Vagina (tissue), 2 donors: Measurements from ENCODE around the gene PRX. TPM values are rescaled to one million over a fixed set of nuclear protein-coding genes. Genes with fewer than 3 reads are reported as not detected.
"Not testable (repeated sequence)": the region's sequence is repeated elsewhere in the genome, so short reads cannot be mapped to it uniquely, and the experiment has no call there.

Experiments
- DNase-seq, 2 donors: peaks; one replicate each; pipeline ENCODE4 v3.0.0-alpha.2; 2017; ENCODE audit errors: extremely low spot score in 2 of 2
- H3K27ac ChIP-seq: fragments of 200-600 bp; sonication (generic); one replicate; pipeline ENCODE4 v1.5.1; 2019
- H3K27me3 ChIP-seq: fragments of 200-600 bp; sonication (generic); one replicate; pipeline ENCODE4 v1.5.1; 2019
- H3K36me3 ChIP-seq, 2 donors: fragments of 200-600 bp; sonication (generic); one replicate each; pipeline ENCODE4 v1.5.1; 2017 to 2019
- H3K4me1 ChIP-seq: fragments of 200-600 bp; sonication (generic); one replicate; pipeline ENCODE4 v1.5.1; 2019
- H3K4me3 ChIP-seq, 2 donors: fragments of 200-600 bp; sonication (generic); 1 replicate in 1 of 2; 2 replicates in 1 of 2; pipeline ENCODE4 v1.5.1; 2016 to 2019
- H3K9me3 ChIP-seq: fragments of 200-600 bp; sonication (generic); one replicate; pipeline ENCODE4 v1.5.1; 2019
- POLR2A ChIP-seq, 2 donors: fragments of 450-650 bp; IDR thresholded peaks; one replicate each; pipeline ENCODE4 v1.6.1; 2017; ENCODE audit warnings: antibody characterized with exemption in 2 of 2, mild to moderate bottlenecking in 2 of 2, moderate library complexity in 2 of 2
- POLR2AphosphoS5 ChIP-seq, 2 donors: sonication (generic); formaldehyde crosslinking; IDR thresholded peaks; one replicate each; pipeline ENCODE4 v1.9.0; 2017; ENCODE audit warnings: antibody characterized with exemption in 2 of 2, mild to moderate bottlenecking in 2 of 2, low read depth in 1 of 2; ENCODE audit not compliant: insufficient read depth in 1 of 2
- intact Hi-C: fragments of 100-400 bp; cut with DNase I; formaldehyde crosslinking; loops from one replicate; pipeline ENCODE4 v1.15.1; 2023
- total RNA-seq: library from RNA; depleted of rRNA; stranded (reverse); fragments of >200 nt; gene quantifications from one replicate; pipeline ENCODE4 v1.2.3, GENCODE V29; 2016
- TF ChIP-seq, protein P1 (sequence below), 3 experiments: fragments of 450-650 bp in 2 of 3; fragments of 200-600 bp in 1 of 3; sonication (generic) in 1 of 3; IDR thresholded peaks; one replicate each; pipeline ENCODE4 v1.5.1; 2017 to 2019; ENCODE audit warnings: antibody characterized with exemption in 3 of 3, mild to moderate bottlenecking in 2 of 3, moderate library complexity in 2 of 3

The PRX gene
- total RNA-seq, 1 donor from 2014 or later, result 3.2 TPM

GRCh38 chr19:40414542-40415535 lies 1.7 kb upstream of the PRX start:
- Histone ChIP-seq H3K27me3 (no peaks in the 10 kb centered on the region), H3K36me3 (no peaks in the 10 kb centered on the region), H3K27ac (no peak overlapping the region), H3K4me1 (peaks cover 17% of the 10 kb centered on the region), H3K4me3 (no peak overlapping the region), H3K9me3 (no peaks in the 10 kb centered on the region)
- intact Hi-C loops, result no loop called here
- TF ChIP-seq POLR2A (IDR thresholded peaks at IDR 0.05), result no peak
- TF ChIP-seq, protein P1, sequence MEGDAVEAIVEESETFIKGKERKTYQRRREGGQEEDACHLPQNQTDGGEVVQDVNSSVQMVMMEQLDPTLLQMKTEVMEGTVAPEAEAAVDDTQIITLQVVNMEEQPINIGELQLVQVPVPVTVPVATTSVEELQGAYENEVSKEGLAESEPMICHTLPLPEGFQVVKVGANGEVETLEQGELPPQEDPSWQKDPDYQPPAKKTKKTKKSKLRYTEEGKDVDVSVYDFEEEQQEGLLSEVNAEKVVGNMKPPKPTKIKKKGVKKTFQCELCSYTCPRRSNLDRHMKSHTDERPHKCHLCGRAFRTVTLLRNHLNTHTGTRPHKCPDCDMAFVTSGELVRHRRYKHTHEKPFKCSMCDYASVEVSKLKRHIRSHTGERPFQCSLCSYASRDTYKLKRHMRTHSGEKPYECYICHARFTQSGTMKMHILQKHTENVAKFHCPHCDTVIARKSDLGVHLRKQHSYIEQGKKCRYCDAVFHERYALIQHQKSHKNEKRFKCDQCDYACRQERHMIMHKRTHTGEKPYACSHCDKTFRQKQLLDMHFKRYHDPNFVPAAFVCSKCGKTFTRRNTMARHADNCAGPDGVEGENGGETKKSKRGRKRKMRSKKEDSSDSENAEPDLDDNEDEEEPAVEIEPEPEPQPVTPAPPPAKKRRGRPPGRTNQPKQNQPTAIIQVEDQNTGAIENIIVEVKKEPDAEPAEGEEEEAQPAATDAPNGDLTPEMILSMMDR (IDR thresholded peaks at IDR 0.05), result no peak
- TF ChIP-seq POLR2AphosphoS5 (IDR thresholded peaks at IDR 0.05; ENCODE audit: insufficient read depth in 1 of 2, low read depth in 1 of 2), result no peak
- DNase-seq, result no peak

GRCh38 chr19:40412866-40413265 lies 312 bp downstream of the PRX start:
- Histone ChIP-seq H3K27me3 (no peaks in the 10 kb centered on the region), H3K4me1 (peaks cover 17% of the 10 kb centered on the region), H3K36me3 (no peaks in the 10 kb centered on the region), H3K27ac (no peak overlapping the region), H3K9me3 (no peaks in the 10 kb centered on the region), H3K4me3 (no peak overlapping the region)
- no peak for TF ChIP-seq POLR2A (IDR thresholded peaks at IDR 0.05)
- no peak for TF ChIP-seq POLR2AphosphoS5 (IDR thresholded peaks at IDR 0.05; ENCODE audit: insufficient read depth in 1 of 2, low read depth in 1 of 2)
- TF ChIP-seq, protein P1 (IDR thresholded peaks at IDR 0.05), result no peak
- intact Hi-C loops, result no loop called here
- DNase-seq, result no peak

GRCh38 chr19:40411958-40412499 lies 1.1 kb downstream of the PRX start:
- no peak for DNase-seq
- intact Hi-C loops, result no loop called here
- Histone ChIP-seq H3K27me3 (no peaks in the 10 kb centered on the region), H3K36me3 (no peaks in the 10 kb centered on the region), H3K4me1 (peaks cover 17% of the 10 kb centered on the region), H3K27ac (peak overlapping the region; percentile 44), H3K4me3 (no peak overlapping the region), H3K9me3 (no peaks in the 10 kb centered on the region)
- TF ChIP-seq, protein P1 (IDR thresholded peaks at IDR 0.05), result no peak
- TF ChIP-seq POLR2A (IDR thresholded peaks at IDR 0.05) (no peak), POLR2AphosphoS5 (IDR thresholded peaks at IDR 0.05; ENCODE audit: insufficient read depth in 1 of 2, low read depth in 1 of 2) (no peak)

DNA sequence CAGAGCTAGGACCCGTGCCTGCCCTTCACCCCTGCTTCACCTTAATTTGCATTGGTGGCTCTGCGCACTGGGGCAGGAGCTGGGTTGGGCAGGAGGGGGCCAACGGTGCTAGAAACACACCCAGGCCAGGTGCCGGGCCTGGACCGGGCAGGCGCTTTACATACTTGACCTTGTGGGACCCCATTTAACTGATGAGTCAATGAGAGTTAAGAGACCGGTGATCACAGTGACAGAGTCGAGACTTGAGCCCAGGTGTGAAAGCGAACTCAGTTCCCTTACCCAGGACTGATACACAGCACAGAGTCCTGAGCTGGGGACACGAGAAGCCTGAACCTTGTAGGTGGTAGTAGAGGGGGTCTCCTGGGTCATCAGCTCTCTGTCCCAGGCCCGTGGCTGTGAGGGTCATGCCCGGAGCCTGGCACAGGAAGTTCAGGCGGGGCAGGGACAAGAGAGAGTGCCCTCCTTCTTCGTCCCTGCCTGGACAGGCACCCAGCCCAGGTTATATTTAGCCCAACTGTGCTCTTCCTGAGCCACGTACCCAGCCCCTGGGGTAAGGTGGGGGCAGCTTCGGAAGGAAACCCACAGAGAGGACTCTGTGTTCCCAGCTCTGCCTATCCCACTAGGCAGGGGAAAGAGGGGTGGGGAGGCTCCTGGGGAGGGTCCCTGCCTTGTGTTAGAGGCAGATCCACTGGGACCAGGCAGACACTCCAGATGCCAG lies 1.9 kb downstream of the PRX start:
- intact Hi-C loops, result no loop called here
- DNase-seq, result peak in 1 of 2 donors; percentile 70
- H3K4me1 ChIP-seq, result peaks cover 17% of the 10 kb centered on the region
- H3K36me3 ChIP-seq, result no peaks in the 10 kb centered on the region
- H3K27me3 ChIP-seq, result no peaks in the 10 kb centered on the region
- peak overlapping the region; percentile 44 for H3K27ac ChIP-seq
- no peak overlapping the region for H3K4me3 ChIP-seq
- no peaks in the 10 kb centered on the region for H3K9me3 ChIP-seq
- no peak for TF ChIP-seq POLR2A (IDR thresholded peaks at IDR 0.05)
- peak in 1 of 2 donors; percentile 34 for TF ChIP-seq POLR2AphosphoS5 (IDR thresholded peaks at IDR 0.05; ENCODE audit: insufficient read depth in 1 of 2, low read depth in 1 of 2)

DNA sequence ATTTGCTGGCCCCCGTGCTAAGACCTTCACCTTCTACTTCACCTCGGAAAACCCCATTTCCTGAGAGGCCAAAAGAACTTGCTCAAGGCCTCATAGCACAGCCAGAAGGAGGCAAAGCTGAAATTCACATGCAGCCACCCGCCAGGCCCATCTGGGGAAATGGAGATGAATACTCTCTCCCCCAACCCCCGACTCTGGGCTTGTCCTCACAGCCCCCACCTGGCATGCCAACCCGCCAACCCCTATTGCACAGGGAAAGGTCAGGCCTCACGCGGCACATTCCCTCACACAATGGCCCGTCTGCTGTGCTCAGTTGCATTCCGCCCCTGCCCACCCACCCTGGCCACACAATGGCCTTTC lies 3.2 kb downstream of the PRX start:
- no peaks in the 10 kb centered on the region for H3K27me3 ChIP-seq
- TF ChIP-seq, protein P1 (IDR thresholded peaks at IDR 0.05), result no peak
- no peak for TF ChIP-seq POLR2AphosphoS5 (IDR thresholded peaks at IDR 0.05; ENCODE audit: insufficient read depth in 1 of 2, low read depth in 1 of 2)
- TF ChIP-seq POLR2A (IDR thresholded peaks at IDR 0.05), result no peak
- H3K4me1 ChIP-seq, result peaks cover 16% of the 10 kb centered on the region
- peak in 1 of 2 donors; percentile 75 for DNase-seq
- intact Hi-C loops, result no loop called here
- no peaks in the 10 kb centered on the region for H3K9me3 ChIP-seq
- H3K4me3 ChIP-seq, result no peak overlapping the region
- H3K27ac ChIP-seq, result no peak overlapping the region
- no peaks in the 10 kb centered on the region for H3K36me3 ChIP-seq

DNA sequence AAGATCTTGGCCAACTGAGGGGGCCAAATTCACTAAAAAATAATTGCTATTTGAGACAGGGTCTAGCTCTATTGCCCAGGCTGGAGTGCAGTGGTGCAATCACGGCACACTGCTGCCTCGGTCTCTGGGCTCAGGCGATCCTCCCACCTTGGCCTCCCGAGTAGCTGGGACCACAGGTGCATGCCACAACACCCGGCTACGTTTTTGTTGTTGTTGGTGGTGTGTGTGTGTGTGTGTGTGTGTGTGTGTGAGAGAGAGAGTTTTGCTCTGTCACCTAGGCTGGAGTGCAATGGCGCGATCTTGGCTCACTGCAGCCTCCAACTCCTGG lies 4.6 kb downstream of the PRX start:
- intact Hi-C loops, DNase-seq: not testable (repeated sequence)

More for the DNA sequence above, 4.6 kb downstream of the PRX start:
- H3K27me3 ChIP-seq, H3K27ac ChIP-seq, H3K36me3 ChIP-seq, H3K4me3 ChIP-seq, H3K9me3 ChIP-seq: not testable (repeated sequence)
- H3K4me1 ChIP-seq, result peaks cover 18% of the 10 kb centered on the region
